Stimulated activated CD8-positive, alpha-beta memory T cell treated with anti-CD3 and anti-CD28 coated beads, Interleukin-15, amount 100 ng/mL, for 48 hours (primary cell): ENCODE data around the gene NUBP2.
A peak's percentile ranks its signal among the peaks of the same experiment; 100 is the strongest.

Experiments used
- DNase-seq, 2 donors: peaks; one replicate each; pipeline ENCODE4 v3.0.0-alpha.2; 2020; ENCODE audit warnings: low read depth in 2 of 2

NUBP2 gene, protein sequence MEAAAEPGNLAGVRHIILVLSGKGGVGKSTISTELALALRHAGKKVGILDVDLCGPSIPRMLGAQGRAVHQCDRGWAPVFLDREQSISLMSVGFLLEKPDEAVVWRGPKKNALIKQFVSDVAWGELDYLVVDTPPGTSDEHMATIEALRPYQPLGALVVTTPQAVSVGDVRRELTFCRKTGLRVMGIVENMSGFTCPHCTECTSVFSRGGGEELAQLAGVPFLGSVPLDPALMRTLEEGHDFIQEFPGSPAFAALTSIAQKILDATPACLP

GRCh38 chr16:1782408-1783264, at the start of gene NUBP2, which contains the start of gene SPSB3:
Gene NUBP2, plus strand, starts transcription at chr16:1782960. Its CDS starts 61 bp downstream, at chr16:1783021.
Gene SPSB3, minus strand, starts transcription at chr16:1782571. Its CDS starts 1,088 bp downstream, at chr16:1781483.
- peak; percentile 99 to 100 for DNase-seq

- DNase-seq, result no peak
These were observed 48.6 kb upstream of the NUBP2 start for GRCh38 chr16:1734123-1734522.

- no peak for DNase-seq
These were observed 47.9 kb upstream of the NUBP2 start for GRCh38 chr16:1734816-1735215.

- DNase-seq, result no peak
These were observed 42.5 kb upstream of the NUBP2 start for GRCh38 chr16:1740234-1740633.

GRCh38 chr16:1740781-1741490, 41.8 kb upstream of the NUBP2 start:
- no peak for DNase-seq

GRCh38 chr16:1741553-1742165, 41.1 kb upstream of the NUBP2 start:
- no peak for DNase-seq

GRCh38 chr16:1743376-1744337, 39.1 kb upstream of the NUBP2 start:
- no peak for DNase-seq

- DNase-seq, result no peak
These were observed 38.4 kb upstream of the NUBP2 start for GRCh38 chr16:1744338-1744840.

GRCh38 chr16:1745181-1745899, 37.4 kb upstream of the NUBP2 start:
- DNase-seq, result no peak

DNA sequence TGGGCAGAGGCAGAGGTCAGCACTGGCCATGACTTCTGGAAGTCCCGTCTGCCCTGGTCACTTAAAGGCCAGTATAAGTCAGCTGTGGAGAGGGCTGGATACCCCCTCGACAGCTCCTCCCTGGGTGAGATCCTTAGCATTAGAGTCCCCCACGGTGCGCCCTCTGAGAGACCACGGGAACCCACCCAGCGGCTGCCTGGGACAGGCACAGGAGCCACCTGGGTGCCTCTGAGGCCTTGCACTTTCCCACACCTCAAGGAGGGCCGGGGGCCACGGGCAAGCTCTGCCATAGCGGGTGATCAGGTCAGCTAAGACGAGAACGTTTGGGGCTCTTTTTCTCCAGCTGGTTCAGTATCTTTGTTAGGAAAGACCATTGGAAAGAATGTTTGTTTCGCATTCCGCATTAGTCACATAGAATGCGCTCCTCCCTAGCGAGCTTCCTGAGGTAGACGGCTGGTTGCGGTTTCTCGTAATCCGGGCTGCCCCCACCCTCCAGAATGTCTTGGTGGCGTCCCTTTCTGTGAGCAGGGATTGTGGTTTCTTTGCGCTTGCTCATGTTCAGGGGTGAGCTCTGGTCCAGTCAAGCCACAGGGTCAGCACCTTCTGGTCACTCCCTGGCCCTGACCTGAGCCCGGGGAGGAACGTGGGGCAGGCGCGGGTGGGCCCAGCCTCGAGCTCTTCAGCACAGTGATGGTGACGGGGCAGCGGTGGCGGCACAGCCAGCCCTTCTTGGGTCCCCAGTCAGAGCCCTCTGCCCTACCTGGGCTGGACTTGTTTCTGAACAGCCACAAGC, 36.7 kb upstream of the NUBP2 start:
- DNase-seq, result no peak

- no peak for DNase-seq
These were observed 36.0 kb upstream of the NUBP2 start for GRCh38 chr16:1746693-1747195.

DNA sequence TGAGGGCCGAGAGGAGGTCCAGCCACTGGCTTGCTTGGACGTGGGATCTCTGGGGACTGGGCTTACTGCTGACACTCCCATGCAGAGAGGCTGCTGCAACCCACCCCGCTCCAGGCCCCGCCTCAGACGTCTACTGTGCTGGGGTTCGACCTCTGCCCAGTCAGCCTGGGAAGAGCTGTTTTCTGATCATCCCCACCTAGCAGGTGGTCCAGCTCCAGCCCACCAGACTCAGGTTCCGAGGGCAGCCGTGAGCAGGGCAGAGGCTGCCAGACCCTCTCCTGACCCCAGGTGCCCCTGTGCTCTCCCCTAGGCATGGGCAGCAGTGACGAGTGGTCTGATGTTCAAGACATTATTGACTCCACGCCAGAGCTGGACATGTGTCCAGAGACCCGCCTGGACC, 34.8 kb upstream of the NUBP2 start:
- DNase-seq, result no peak

- DNase-seq, result no peak
These were observed 33.3 kb upstream of the NUBP2 start for GRCh38 chr16:1749152-1750117.

- no peak for DNase-seq
These were observed 30.8 kb upstream of the NUBP2 start for GRCh38 chr16:1751946-1752345.

DNA sequence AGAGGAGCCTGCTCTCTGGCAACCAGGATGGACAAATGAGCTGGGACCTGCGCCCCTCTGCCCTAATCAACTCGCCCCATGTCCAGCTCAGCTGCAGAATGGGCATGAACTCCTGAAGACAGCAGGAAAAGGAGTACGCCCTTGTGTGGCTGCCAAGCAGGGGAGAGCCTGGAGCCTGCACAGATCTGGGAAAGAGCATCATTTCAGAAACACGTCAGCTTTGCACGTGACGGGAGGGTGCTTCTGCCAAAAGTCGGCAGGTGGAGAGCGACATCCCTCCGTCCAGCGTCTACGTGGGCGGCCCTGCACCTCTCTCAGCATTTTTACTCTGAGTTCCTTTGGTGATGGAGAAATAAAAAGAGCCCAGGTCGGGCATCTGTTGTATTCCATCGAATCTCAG, 29.9 kb upstream of the NUBP2 start:
- DNase-seq, result no peak

DNA sequence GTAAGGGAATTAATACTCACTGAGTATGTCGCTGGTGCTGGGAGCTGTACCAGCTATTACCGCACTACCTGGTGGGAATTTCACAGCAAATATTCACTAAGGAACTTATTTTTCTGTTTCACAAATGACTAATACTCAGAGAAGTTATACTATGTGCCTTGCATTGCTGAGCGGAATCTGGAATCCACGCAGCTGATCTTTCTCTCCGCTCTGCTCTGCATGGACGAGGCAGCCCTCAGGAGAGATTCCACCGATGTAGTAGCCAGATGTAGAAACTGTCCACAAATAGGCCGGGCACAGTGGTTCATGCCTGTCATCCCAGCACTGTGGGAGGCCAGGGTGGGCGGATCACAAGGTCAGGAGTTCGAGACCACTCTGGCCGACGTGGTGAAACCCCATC, 28.6 kb upstream of the NUBP2 start:
- no peak for DNase-seq

- DNase-seq, result no peak
These were observed 24.9 kb upstream of the NUBP2 start for GRCh38 chr16:1757714-1758461.
